ENCODE measurements around the gene GRAPL. TPM values are rescaled to one million over a fixed set of nuclear protein-coding genes. Genes with fewer than 3 reads are reported as not detected.
"Not testable (repeated sequence)": the region's sequence is repeated elsewhere in the genome, so short reads cannot be mapped to it uniquely, and the experiment has no call there.

GRAPL gene
- total RNA-seq: 1 to 10 TPM; 1.2 to 7.2 (median 3.4) TPM

DNA sequence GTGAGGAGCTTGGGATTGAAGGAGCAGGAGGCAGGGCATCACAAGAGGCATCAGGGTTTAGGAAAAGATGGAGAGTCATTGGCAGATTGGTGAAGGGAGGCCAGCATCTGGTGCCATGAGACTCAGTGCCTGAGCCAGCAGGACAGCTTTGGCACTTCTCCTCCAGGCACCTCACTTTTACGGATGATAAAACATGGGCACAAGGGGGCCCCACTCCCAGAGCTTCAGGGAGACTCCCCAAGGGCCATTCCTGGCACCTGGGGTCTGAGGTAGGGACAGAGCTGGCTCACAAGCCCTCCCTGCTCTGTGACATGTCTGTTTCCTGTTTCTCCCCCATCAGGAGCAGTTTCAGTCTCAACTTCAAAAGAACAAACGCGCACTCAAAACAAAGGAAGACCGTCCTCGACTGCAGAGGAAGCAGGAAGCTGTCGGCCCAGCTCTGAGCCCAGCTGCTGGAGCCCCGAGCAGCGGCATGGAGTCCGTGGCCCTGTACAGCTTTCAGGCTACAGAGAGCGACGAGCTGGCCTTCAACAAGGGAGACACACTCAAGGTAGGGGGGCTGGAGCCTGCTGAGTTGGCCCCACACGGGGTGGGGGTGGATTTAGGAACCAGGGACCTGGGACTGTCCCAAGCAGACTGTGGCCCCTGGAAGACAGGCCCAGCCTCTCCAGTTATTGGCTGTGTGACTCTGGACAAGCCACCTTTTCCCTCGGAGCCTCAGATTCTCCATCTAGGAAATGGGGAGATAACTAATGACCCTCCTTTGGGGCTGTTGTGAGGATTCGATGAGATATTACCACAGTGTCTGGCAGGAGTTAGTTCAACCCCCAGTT, at the start of gene GRAPL:
Gene GRAPL (plus strand): TSS at position 442 of the 833 bp plus-strand sequence. CDS start 31 bp downstream, at position 473.
- TF ChIP-seq, protein P1, sequence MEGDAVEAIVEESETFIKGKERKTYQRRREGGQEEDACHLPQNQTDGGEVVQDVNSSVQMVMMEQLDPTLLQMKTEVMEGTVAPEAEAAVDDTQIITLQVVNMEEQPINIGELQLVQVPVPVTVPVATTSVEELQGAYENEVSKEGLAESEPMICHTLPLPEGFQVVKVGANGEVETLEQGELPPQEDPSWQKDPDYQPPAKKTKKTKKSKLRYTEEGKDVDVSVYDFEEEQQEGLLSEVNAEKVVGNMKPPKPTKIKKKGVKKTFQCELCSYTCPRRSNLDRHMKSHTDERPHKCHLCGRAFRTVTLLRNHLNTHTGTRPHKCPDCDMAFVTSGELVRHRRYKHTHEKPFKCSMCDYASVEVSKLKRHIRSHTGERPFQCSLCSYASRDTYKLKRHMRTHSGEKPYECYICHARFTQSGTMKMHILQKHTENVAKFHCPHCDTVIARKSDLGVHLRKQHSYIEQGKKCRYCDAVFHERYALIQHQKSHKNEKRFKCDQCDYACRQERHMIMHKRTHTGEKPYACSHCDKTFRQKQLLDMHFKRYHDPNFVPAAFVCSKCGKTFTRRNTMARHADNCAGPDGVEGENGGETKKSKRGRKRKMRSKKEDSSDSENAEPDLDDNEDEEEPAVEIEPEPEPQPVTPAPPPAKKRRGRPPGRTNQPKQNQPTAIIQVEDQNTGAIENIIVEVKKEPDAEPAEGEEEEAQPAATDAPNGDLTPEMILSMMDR (IDR thresholded peaks at IDR 0.05; ENCODE audit: low read depth): not testable (repeated sequence)

Other genes with a start within 250 kb of the GRAPL start
- gene SLC5A10, start 175.4 kb upstream of the GRAPL start, total RNA-seq: under 1 TPM in 1 of 4 donors, not detected in 3; 0.19 TPM
- gene FAM83G, start 122.8 kb upstream of the GRAPL start, total RNA-seq: 1 to 10 TPM; 1.1 to 5.5 (median 2.9) TPM
- 1 to 10 TPM; 2.4 to 8.1 (median 4.8) TPM for gene GRAP, start 80.6 kb upstream of the GRAPL start, total RNA-seq
- gene EPN2, start 109.8 kb downstream of the GRAPL start, total RNA-seq: 10 to 100 TPM; 20.4 to 39.0 (median 31.6) TPM
- 10 to 100 TPM in 2 of 4 donors, 1 to 10 TPM in 2; 4.6 to 25.1 (median 10.5) TPM for gene B9D1, start 235.1 kb downstream of the GRAPL start, total RNA-seq

Data from subcutaneous adipose tissue (tissue), 4 donors.